Astrocyte (in vitro differentiated cells and primary cell): ENCODE measurements around the gene TMEM203. TPM values are rescaled to one million over a fixed set of nuclear protein-coding genes. Genes with fewer than 3 reads are reported as not detected.

Experiments used
- DNase-seq: peaks from one replicate; pipeline ENCODE4 v3.0.0-alpha.2; 2010; ENCODE audit warnings: low read depth
- FAIRE-seq: peaks from 2 replicates; lab custom pipeline; 2011; peaks lifted over from hg19 to GRCh38; lab: Jason Lieb, UNC
- H2AFZ ChIP-seq: 2 replicates; pipeline ENCODE4 v1.6.0; 2012; ENCODE audit warnings: low read depth, low read length, inconsistent platforms
- H3K27ac ChIP-seq: 2 replicates; pipeline ENCODE4 v1.5.1; 2011; ENCODE audit warnings: low read depth, low read length, inconsistent platforms
- H3K27me3 ChIP-seq: 2 replicates; pipeline ENCODE4 v1.6.0; 2011; ENCODE audit warnings: low read length, inconsistent platforms; ENCODE audit not compliant: insufficient read depth
- H3K36me3 ChIP-seq: 2 replicates; pipeline ENCODE4 v1.5.1; 2011; ENCODE audit warnings: low read length, inconsistent platforms; ENCODE audit not compliant: insufficient read depth
- H3K4me1 ChIP-seq: 2 replicates; pipeline ENCODE4 v1.5.1; 2011; ENCODE audit warnings: low read length, inconsistent platforms; ENCODE audit not compliant: insufficient read depth
- H3K4me2 ChIP-seq: 2 replicates; pipeline ENCODE4 v1.6.0; 2012; ENCODE audit warnings: low read length, inconsistent platforms
- H3K4me3 ChIP-seq: 2 replicates; pipeline ENCODE4 v1.5.1; 2011; ENCODE audit warnings: low read depth, mild to moderate bottlenecking, low read length, inconsistent platforms; ENCODE audit not compliant: insufficient read depth
- H3K79me2 ChIP-seq: 2 replicates; pipeline ENCODE4 v1.6.0; 2012; ENCODE audit warnings: mild to moderate bottlenecking, low read length, inconsistent platforms; ENCODE audit not compliant: insufficient read depth
- H3K9ac ChIP-seq: 2 replicates; pipeline ENCODE4 v1.6.0; 2012; ENCODE audit warnings: mild to moderate bottlenecking, low read length, inconsistent platforms
- H3K9me3 ChIP-seq: 2 replicates; pipeline ENCODE4 v1.5.1; 2012; ENCODE audit warnings: low read depth, mild to moderate bottlenecking, low read length, inconsistent platforms; ENCODE audit not compliant: insufficient read depth
- H4K20me1 ChIP-seq: 2 replicates; pipeline ENCODE4 v1.6.0; 2012; ENCODE audit warnings: low read length, inconsistent platforms; ENCODE audit not compliant: insufficient read depth
- H3K27ac Mint-ChIP-seq: one replicate; pipeline ENCODE4 v1.8.0; 2021; ENCODE audit warnings: mild to moderate bottlenecking, mixed read lengths; ENCODE audit not compliant: unreplicated experiment
- H3K27me3 Mint-ChIP-seq: one replicate; pipeline ENCODE4 v1.8.0; 2021; ENCODE audit warnings: low read depth, mixed read lengths; ENCODE audit not compliant: unreplicated experiment
- H3K36me3 Mint-ChIP-seq: one replicate; pipeline ENCODE4 v1.8.0; 2021; ENCODE audit warnings: low read depth, mixed read lengths; ENCODE audit not compliant: unreplicated experiment
- H3K4me1 Mint-ChIP-seq: one replicate; pipeline ENCODE4 v1.8.0; 2021; ENCODE audit warnings: low read depth, mixed read lengths; ENCODE audit not compliant: unreplicated experiment
- H3K4me3 Mint-ChIP-seq: one replicate; pipeline ENCODE4 v1.8.0; 2021; ENCODE audit warnings: mild to moderate bottlenecking, moderate library complexity, mixed read lengths; ENCODE audit not compliant: unreplicated experiment
- H3K9me3 Mint-ChIP-seq: one replicate; pipeline ENCODE4 v1.8.0; 2021; ENCODE audit warnings: mild to moderate bottlenecking, mixed read lengths; ENCODE audit not compliant: unreplicated experiment
- EZH2 ChIP-seq: IDR thresholded peaks from 2 replicates; pipeline ENCODE4 v1.6.1; 2012; ENCODE audit warnings: mild to moderate bottlenecking, low read length, inconsistent platforms; ENCODE audit not compliant: insufficient read depth
- total RNA-seq: library from RNA; stranded (reverse); gene quantifications from 2 replicates; pipeline ENCODE4 v1.2.1, GENCODE V29; 2021
- TF ChIP-seq, protein P1 (sequence below): IDR thresholded peaks from 2 replicates; pipeline ENCODE4 v1.5.1; 2011; ENCODE audit warnings: low read depth, mild to moderate bottlenecking, inconsistent platforms, low read length, moderate library complexity; ENCODE audit not compliant: insufficient read depth

The TMEM203 gene
- total RNA-seq, 1 donor from 2014 or later: 28.7 TPM

DNA sequence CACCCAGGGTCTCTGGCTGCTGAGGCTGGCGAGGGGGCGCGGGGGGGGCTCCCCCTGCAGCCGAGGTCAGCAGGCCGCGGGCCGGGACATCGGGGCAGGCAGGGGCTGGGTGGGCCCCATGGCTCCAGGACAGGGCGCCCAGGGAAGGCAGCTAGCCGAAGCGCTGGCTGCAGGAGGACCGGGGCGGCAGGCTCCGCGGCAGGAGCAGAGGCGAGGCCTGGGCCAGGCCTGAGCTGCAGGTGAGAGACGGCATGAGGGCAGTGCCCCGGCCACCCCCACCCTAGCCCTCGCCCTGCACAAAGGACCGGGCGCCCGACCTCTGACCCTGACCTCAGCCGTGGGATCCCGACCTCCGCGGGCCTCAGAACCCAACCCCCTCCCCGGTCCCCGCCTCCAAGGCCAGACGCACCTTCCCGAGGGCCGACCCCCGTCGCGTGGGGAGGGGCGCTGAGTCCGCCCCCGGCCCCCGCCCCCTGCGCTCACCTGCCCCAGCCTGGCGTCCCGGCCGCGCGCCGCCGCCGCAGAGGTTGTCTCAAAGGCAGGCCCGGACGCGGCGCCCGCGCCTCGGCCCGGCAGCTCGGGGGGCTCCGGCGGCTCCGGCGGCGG lies 16.2 kb upstream of the TMEM203 start:
- Histone ChIP-seq H3K27me3 (no peaks in the 10 kb centered on the region), H3K36me3 (no peaks in the 10 kb centered on the region), H3K79me2 (no peaks in the 10 kb centered on the region), H3K4me1 (peaks cover 22% of the 10 kb centered on the region), H3K27ac (no peak overlapping the region), H2AFZ (no peak overlapping the region), H3K9me3 (no peaks in the 10 kb centered on the region), H3K9ac (no peak overlapping the region), H4K20me1 (peaks cover 8% of the 10 kb centered on the region), H3K4me3 (no peak overlapping the region), H3K4me2 (peak overlapping the region; percentile 95)
- DNase-seq (no peak), FAIRE-seq (no peak)
- no peak overlapping the region for H3K27ac Mint-ChIP-seq
- no peak overlapping the region for H3K4me3 Mint-ChIP-seq
- TF ChIP-seq, protein P1, sequence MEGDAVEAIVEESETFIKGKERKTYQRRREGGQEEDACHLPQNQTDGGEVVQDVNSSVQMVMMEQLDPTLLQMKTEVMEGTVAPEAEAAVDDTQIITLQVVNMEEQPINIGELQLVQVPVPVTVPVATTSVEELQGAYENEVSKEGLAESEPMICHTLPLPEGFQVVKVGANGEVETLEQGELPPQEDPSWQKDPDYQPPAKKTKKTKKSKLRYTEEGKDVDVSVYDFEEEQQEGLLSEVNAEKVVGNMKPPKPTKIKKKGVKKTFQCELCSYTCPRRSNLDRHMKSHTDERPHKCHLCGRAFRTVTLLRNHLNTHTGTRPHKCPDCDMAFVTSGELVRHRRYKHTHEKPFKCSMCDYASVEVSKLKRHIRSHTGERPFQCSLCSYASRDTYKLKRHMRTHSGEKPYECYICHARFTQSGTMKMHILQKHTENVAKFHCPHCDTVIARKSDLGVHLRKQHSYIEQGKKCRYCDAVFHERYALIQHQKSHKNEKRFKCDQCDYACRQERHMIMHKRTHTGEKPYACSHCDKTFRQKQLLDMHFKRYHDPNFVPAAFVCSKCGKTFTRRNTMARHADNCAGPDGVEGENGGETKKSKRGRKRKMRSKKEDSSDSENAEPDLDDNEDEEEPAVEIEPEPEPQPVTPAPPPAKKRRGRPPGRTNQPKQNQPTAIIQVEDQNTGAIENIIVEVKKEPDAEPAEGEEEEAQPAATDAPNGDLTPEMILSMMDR: no peak
- TF ChIP-seq EZH2: no peak
- no peaks in the 10 kb centered on the region for H3K9me3 Mint-ChIP-seq
- H3K27me3 Mint-ChIP-seq: no peaks in the 10 kb centered on the region
- H3K36me3 Mint-ChIP-seq: no peaks in the 10 kb centered on the region
- H3K4me1 Mint-ChIP-seq: peaks cover 10% of the 10 kb centered on the region

DNA sequence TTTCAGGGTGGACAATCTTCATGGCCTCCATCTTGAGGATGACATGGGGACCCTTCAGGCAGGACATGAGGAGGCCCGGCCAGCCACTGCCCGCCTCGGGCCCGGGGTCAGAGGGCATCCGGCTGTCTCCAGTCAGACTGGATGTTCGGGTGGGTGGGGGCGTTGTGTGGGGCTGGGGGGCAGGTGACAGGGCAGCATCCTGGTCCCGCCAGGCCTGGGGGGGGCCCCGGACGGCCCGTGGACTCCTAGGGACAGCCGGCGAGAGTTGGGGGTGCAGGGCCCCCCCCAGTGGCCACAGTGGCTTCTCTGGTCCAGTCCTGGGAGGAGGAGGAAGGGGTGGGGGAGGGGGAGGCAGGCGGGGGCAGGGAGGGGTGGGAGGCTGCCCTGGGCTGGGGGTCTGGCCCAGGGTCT lies 15.7 kb upstream of the TMEM203 start:
- Histone ChIP-seq H3K4me3 (no peak overlapping the region), H3K79me2 (no peaks in the 10 kb centered on the region), H3K9me3 (no peaks in the 10 kb centered on the region), H4K20me1 (peaks cover 8% of the 10 kb centered on the region), H2AFZ (no peak overlapping the region), H3K4me2 (no peak overlapping the region), H3K27me3 (no peaks in the 10 kb centered on the region), H3K9ac (no peak overlapping the region), H3K27ac (no peak overlapping the region), H3K4me1 (peaks cover 20% of the 10 kb centered on the region), H3K36me3 (no peaks in the 10 kb centered on the region)
- Mint-ChIP-seq H3K4me1 (peaks cover 6% of the 10 kb centered on the region), H3K27ac (no peak overlapping the region), H3K36me3 (no peaks in the 10 kb centered on the region), H3K4me3 (peak overlapping the region; percentile 64), H3K27me3 (no peaks in the 10 kb centered on the region), H3K9me3 (no peaks in the 10 kb centered on the region)
- TF ChIP-seq, protein P1: no peak
- no peak for TF ChIP-seq EZH2
- DNase-seq (no peak), FAIRE-seq (no peak)

DNA sequence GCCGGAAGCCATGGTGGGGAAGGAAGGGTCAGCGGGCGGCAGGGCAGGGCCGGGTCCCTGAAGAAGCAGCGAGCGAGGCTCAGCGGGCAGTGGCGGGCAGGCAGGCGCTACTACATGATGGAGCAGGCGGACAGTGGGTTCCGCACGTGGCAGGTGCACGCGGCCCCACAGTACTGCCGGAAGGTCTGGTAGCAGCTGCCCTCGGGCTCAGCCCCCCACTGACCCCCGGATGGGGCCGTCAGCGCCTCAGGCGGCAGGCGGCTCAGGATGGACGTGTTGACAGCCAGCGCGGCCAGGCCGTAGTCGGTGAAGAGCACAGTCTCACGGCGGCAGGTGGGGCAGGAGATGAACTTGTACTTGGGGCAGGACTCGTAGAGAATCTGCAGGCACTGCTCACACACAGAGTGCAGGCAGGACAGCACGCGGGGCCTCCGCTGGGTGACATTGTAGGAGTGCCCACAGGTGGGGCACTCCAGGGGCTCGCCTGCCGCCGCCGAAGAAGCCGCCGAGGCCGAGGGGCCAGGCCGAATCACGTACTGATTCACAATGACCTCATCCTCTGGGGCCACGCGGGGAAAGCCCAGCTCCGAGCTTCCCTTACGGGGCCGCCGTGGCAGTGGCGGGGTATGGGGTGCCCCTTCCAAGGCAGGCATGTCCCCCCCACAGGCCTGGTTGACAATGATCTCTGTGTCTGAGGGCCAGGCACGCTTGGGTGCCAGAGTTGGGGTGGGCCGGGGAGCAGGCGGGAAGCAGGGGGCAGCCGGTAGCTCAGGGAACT lies 15.1 kb upstream of the TMEM203 start:
- no peak overlapping the region for H3K27ac Mint-ChIP-seq
- no peak for TF ChIP-seq EZH2
- TF ChIP-seq, protein P1: no peak
- H2AFZ ChIP-seq: no peak overlapping the region
- peaks cover 20% of the 10 kb centered on the region for H3K4me1 ChIP-seq
- peaks cover 6% of the 10 kb centered on the region for H3K4me1 Mint-ChIP-seq
- FAIRE-seq (no peak), DNase-seq (no peak)
- no peak overlapping the region for H3K27ac ChIP-seq
- H4K20me1 ChIP-seq: peaks cover 8% of the 10 kb centered on the region
- no peaks in the 10 kb centered on the region for H3K27me3 ChIP-seq
- H3K27me3 Mint-ChIP-seq: no peaks in the 10 kb centered on the region
- no peaks in the 10 kb centered on the region for H3K79me2 ChIP-seq
- no peak overlapping the region for H3K4me2 ChIP-seq
- H3K9ac ChIP-seq: no peak overlapping the region
- H3K36me3 Mint-ChIP-seq: no peaks in the 10 kb centered on the region
- H3K4me3 Mint-ChIP-seq: peak overlapping the region; percentile 64
- no peak overlapping the region for H3K4me3 ChIP-seq
- no peaks in the 10 kb centered on the region for H3K9me3 Mint-ChIP-seq
- no peaks in the 10 kb centered on the region for H3K9me3 ChIP-seq
- H3K36me3 ChIP-seq: no peaks in the 10 kb centered on the region
